LNCaP clone FGC (cell line): ENCODE measurements around the gene PAEP.
"Not testable (repeated sequence)": the region's sequence is repeated elsewhere in the genome, so short reads cannot be mapped to it uniquely, and the experiment has no call there.

ENCODE experiments used
- DNase-seq: peaks from one replicate; pipeline ENCODE4 v3.0.0-alpha.2; 2011; ENCODE audit warnings: low read depth
- H3K4me3 ChIP-seq: 2 replicates; pipeline ENCODE4 v1.5.1; 2011; ENCODE audit warnings: mild to moderate bottlenecking, low read depth, low read length, control low read depth
- CTCF ChIP-seq: IDR thresholded peaks from 2 replicates; pipeline ENCODE4 v1.5.1; 2012; ENCODE audit warnings: mild to moderate bottlenecking; ENCODE audit not compliant: control insufficient read depth, insufficient read depth; ENCODE audit errors: extremely low read depth

PAEP gene

DNA sequence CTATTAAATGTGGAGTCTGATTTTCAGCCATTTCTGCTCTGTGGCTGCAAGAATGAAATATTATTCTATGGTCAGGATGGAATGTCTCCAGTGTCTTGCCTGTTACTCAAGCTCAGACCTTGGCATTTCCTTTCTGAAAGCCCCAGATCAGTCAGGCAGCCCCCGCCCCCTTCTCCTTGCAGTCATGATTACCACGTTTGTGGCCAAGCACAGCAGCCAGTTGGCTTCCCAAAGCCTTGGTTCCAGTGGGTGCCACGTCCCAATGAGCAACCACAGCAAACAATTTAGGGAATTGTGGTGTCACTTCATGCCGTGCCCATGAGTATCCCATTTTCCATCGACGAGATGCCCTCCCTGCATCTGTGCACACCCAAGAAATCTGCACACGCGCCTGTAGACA, 25.3 kb upstream of the PAEP start:
- no peak for TF ChIP-seq CTCF
- H3K4me3 ChIP-seq = no peak overlapping the region
- no peak for DNase-seq

DNA sequence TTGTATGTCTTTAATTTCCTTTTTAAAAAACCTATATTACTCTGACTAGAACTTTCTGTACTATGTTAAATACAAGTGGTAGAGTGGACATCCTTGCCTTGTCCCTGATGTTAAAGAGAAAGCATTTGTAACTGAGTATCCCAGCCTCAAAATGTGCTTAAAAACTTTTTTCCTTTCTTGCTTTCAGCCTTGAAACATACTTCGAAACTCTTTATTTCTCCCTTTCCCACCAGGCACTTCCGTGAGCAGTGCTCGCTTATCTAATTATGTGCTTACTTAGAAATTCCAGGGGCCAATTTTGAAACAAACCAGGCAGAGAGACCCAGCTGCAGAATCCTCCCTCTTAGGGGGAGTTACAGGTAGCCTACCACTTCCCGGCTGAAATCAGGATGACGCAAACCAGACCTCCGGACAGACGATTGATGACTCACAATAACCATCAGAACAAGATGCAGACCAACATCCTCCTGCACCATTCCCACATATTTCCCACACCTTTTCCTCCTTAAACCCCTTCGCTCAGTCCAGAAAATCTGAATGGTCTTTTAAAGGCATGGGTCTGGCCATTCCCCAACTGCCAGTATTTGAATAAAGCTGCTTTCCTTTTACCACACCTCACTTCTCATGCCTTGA, 18.2 kb upstream of the PAEP start:
- not testable (repeated sequence) for DNase-seq, H3K4me3 ChIP-seq

- no peak for TF ChIP-seq CTCF
- DNase-seq = no peak
These were observed 16.4 kb upstream of the PAEP start for GRCh38 chr9:135544981-135545635.

DNA sequence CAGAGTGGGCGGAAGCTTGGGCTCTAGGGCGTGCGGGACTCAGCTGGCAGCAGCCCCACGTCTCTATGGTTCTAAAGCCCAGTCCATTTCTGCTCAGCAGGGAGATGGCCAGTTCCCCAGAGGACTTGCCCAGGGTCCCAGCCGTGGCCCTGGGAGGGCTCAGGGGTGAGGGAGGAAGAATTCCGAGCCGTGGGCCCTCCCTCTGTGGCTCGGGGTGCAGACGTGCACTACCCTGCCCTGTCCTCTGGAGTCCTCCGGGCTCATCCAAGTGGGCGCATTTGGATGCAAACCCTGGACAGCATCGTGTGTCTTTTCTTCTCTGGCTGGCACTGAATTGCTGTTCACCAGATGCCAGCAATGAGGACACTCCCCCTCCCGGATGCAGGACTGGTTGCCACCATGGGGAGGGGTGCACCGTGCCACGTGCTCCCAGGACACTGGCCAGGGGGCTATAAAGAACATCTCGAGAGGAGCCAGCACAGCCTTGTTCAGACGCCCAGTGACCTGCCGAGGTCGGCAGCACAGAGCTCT, 15.8 kb upstream of the PAEP start, which contains the start of gene OBP2A:
TSS of gene OBP2A (plus strand) at position 481 of the 531 bp plus-strand sequence. CDS start 55 bp downstream, outside the sequence.
- not testable (repeated sequence) for H3K4me3 ChIP-seq

More at GRCh38 chr9:135544981-135545635, 16.4 kb upstream of the PAEP start:
- no peak overlapping the region for H3K4me3 ChIP-seq

GRCh38 chr9:135546792-135547617, 14.6 kb upstream of the PAEP start:
- DNase-seq, H3K4me3 ChIP-seq: not testable (repeated sequence)

More for the DNA sequence above, 15.8 kb upstream of the PAEP start, which contains the start of gene OBP2A:
- DNase-seq = not testable (repeated sequence)

DNA sequence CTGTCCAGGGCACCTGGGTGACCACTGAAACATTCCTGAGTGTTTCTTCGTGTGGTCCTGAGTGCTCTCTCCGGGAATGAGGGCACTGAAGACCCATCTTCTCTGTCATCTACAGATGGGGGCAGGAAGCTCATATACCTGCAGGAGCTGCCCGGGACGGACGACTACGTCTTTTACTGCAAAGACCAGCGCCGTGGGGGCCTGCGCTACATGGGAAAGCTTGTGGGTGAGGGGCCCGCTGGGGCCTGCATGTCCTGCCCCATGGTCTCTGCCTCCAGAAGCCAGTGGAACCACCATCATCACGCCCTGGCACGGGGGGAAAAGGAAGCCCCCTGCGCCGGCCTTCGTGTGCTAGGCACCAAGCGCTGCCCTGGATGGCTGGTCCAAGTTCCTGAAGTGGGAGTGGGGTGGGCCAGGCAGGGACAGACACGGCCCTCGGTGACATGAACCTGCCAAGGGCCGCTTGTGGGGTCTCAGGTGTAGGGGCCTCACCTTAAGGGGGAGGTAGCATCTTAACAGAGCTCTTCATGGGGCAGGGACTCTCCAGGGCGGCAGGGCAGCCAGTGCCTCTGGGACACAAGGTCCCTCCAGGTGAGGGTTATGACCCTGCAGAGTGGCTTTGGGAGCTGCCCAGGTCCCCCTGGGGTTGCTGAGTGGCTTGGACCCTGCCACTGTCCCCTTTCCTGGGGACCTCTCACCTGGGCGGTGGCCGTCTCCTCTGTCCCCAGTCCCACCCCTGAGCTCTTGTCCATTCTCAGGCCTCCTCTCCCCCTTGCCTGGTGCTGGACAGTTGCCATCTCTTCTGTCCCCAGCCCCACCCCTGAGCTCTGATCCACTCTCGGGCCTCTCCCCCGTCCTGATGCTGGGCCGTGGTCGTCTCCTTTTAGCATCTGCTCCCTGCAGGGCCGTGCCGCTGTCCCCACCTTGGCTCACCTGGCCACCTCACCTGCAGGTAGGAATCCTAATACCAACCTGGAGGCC, 13.5 kb upstream of the PAEP start:
- no peak overlapping the region for H3K4me3 ChIP-seq
- TF ChIP-seq CTCF = no peak
- no peak for DNase-seq

DNA sequence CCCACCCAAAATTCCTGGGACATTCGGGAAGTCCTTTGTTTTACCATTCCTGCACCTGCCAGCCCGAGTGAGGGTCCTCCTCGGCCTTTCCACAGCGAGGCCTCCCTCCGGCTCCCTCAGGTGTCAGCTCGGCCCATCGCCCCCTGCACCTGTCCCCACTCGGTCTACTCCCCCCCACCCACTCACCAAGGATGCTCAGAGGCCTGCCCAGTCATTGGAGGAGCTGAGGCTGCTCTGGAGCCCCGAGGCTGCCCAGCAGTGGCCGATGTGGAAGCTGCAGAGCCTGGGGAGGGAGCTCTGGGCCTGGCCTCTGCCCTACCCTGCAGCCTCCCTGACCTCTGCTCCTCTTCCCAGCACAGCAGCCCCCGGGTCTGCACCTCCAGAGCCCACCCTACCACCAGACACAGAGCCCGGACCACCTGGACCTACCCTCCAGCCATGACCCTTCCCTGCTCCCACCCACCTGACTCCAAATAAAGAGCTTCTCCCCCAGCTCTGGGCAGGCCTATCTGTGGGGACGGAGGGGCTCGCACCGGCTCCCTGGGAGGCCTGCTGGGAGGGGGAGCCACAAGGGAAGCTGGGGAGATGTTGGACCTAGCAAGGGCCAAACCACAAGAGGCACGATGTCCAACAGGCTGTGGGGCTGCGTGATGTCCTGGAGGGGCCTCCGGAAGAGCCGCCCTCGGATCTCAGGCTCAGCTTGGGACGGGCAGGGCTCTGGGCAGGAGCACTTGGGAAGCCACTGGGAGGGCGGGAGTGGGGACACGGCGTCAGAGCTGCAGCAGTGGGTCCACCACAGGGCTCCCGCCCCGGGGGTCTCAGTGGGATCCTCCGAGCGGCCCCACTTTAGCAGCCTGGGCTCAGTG, 11.8 kb upstream of the PAEP start:
- H3K4me3 ChIP-seq, DNase-seq: not testable (repeated sequence)

DNA sequence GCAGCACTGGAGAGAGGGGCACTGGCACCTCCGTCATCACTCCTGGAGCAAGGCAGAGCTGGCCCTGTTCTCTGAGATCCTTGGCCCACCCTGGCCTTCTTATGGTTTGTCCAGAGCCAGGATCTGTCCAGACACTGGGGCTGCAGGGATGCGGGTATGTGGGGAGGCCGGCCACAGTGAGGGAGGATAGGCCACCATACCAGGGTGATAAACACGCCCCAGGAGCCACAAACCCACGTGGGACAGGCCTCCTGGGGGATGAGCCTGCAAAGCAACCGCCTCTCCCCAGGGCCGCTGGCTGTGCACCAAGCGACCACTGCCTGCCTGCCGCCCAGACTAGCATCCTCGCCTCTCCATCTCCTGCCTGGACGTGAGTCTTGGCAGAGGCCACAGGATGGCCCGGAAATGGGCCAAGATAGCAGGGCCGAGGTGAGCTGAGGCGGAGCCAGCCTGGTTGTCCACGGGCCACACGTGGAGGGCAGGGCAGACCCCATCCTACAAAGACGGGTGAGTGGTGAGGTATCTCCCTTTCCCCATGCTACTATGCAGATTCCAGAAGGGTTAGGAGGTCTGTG, 11.1 kb upstream of the PAEP start:
- DNase-seq = no peak
- no peak for TF ChIP-seq CTCF
- H3K4me3 ChIP-seq = no peak overlapping the region
